ENCODE results near the gene VASN.

VASN gene

DNA sequence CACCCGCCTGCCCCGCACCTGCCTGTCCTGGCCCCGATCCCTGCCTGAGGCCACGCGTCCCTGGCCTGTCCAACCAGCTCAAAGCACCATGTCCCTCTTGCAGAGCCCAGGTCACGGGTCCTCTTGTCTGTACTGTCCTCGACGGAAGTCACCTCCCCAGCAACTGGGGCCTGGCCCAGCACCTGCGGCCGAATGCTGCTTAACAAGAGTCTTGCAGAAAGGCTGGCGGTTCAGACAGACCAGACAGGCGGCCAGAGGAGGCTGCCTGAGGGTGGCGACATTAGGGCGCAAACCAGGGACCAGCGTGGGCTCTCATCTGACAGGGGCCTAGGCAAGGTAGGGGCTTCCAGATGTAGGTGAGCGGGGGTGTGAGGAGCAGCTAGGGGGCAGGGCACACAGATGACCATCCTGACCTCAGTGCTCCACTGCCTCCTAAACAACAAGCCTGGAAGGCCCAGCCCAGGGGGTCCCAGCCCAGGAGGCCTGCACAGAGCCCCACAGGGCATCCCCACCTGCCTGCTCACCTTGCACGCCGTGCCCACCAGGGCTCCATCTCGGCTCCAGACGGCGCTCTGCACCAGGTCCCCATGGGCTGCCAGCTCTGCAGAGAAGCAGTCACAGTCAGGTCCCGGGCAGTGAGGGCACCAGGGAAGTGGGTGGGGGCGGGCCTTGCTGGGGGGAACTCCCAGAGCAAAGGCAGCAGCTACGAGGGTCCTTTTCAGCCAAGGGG lies 33.5 kb downstream of the VASN start:
- Histone ChIP-seq H3K79me2 (ENCODE audit: insufficient read depth, low read length) (no peaks in the 10 kb centered on the region), H3K9me3 (ENCODE audit: low read length) (no peaks in the 10 kb centered on the region), H3K36me3 (ENCODE audit: insufficient read depth, low read length) (peaks cover 74% of the 10 kb centered on the region), H3K9me2 (ENCODE audit: low read depth, low read length) (no peaks in the 10 kb centered on the region), H4K20me1 (ENCODE audit: insufficient read depth, low read length) (no peaks in the 10 kb centered on the region), H3K4me2 (ENCODE audit: low read length) (no peak overlapping the region), H3K4me1 (ENCODE audit: insufficient read depth, low read length, severe bottlenecking) (peaks cover 6% of the 10 kb centered on the region), H3K9ac (ENCODE audit: low read length) (no peak overlapping the region), H3K27ac (ENCODE audit: low read depth, low read length, poor library complexity, severe bottlenecking) (no peak overlapping the region), H3K4me3 (ENCODE audit: low read depth, low read length, poor library complexity, severe bottlenecking) (no peak overlapping the region), H3F3A (ENCODE audit: insufficient read depth, low read length) (no peaks in the 10 kb centered on the region), H3K27me3 (ENCODE audit: insufficient read depth, low read length) (no peaks in the 10 kb centered on the region), H2AFZ (ENCODE audit: low read length) (no peak overlapping the region)
- no peak for TF ChIP-seq EZH2 (IDR thresholded peaks at IDR 0.05; ENCODE audit: borderline replicate concordance, low read length)
- TF ChIP-seq, protein P1, sequence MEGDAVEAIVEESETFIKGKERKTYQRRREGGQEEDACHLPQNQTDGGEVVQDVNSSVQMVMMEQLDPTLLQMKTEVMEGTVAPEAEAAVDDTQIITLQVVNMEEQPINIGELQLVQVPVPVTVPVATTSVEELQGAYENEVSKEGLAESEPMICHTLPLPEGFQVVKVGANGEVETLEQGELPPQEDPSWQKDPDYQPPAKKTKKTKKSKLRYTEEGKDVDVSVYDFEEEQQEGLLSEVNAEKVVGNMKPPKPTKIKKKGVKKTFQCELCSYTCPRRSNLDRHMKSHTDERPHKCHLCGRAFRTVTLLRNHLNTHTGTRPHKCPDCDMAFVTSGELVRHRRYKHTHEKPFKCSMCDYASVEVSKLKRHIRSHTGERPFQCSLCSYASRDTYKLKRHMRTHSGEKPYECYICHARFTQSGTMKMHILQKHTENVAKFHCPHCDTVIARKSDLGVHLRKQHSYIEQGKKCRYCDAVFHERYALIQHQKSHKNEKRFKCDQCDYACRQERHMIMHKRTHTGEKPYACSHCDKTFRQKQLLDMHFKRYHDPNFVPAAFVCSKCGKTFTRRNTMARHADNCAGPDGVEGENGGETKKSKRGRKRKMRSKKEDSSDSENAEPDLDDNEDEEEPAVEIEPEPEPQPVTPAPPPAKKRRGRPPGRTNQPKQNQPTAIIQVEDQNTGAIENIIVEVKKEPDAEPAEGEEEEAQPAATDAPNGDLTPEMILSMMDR (IDR thresholded peaks at IDR 0.05; ENCODE audit: low read length): no peak

GRCh38 chr16:4407543-4408322 lies 36.1 kb downstream of the VASN start:
- TF ChIP-seq, protein P1 (IDR thresholded peaks at IDR 0.05; ENCODE audit: low read length): no peak
- no peak for TF ChIP-seq EZH2 (IDR thresholded peaks at IDR 0.05; ENCODE audit: borderline replicate concordance, low read length)
- no peaks in the 10 kb centered on the region for H3K9me2 ChIP-seq (ENCODE audit: low read depth, low read length)
- H3K36me3 ChIP-seq (ENCODE audit: insufficient read depth, low read length): peaks cover 68% of the 10 kb centered on the region
- no peaks in the 10 kb centered on the region for H3F3A ChIP-seq (ENCODE audit: insufficient read depth, low read length)
- no peak overlapping the region for H3K4me2 ChIP-seq (ENCODE audit: low read length)
- no peaks in the 10 kb centered on the region for H3K27me3 ChIP-seq (ENCODE audit: insufficient read depth, low read length)
- no peaks in the 10 kb centered on the region for H4K20me1 ChIP-seq (ENCODE audit: insufficient read depth, low read length)
- no peaks in the 10 kb centered on the region for H3K9me3 ChIP-seq (ENCODE audit: low read length)
- H3K4me3 ChIP-seq (ENCODE audit: low read depth, low read length, poor library complexity, severe bottlenecking): no peak overlapping the region
- H2AFZ ChIP-seq (ENCODE audit: low read length): no peak overlapping the region
- peaks cover 1% of the 10 kb centered on the region for H3K4me1 ChIP-seq (ENCODE audit: insufficient read depth, low read length, severe bottlenecking)
- no peak overlapping the region for H3K27ac ChIP-seq (ENCODE audit: low read depth, low read length, poor library complexity, severe bottlenecking)
- no peak overlapping the region for H3K9ac ChIP-seq (ENCODE audit: low read length)
- no peaks in the 10 kb centered on the region for H3K79me2 ChIP-seq (ENCODE audit: insufficient read depth, low read length)

DNA sequence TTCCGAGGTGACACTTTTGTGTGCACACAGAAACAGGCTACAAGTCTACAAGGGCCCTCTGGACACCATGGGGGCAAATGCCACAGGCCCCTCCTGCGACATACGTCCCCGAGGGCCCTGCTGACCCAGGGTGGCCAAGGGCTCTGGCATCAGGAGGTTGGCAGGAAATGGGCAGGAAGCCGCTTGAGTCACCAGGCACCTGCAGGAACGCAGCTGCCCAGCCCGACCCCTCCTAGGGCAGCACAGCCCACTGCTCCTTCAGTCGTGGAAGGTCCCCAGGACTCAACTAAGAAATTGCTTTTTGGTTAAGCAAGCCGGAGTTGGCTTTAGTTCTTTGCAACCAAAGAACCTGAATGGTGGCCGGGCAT lies 36.7 kb downstream of the VASN start:
- no peaks in the 10 kb centered on the region for H3K9me3 ChIP-seq (ENCODE audit: low read length)
- no peaks in the 10 kb centered on the region for H3K27me3 ChIP-seq (ENCODE audit: insufficient read depth, low read length)
- H3K27ac ChIP-seq (ENCODE audit: low read depth, low read length, poor library complexity, severe bottlenecking): no peak overlapping the region
- no peaks in the 10 kb centered on the region for H4K20me1 ChIP-seq (ENCODE audit: insufficient read depth, low read length)
- H3K4me1 ChIP-seq (ENCODE audit: insufficient read depth, low read length, severe bottlenecking): no peaks in the 10 kb centered on the region
- H3K9me2 ChIP-seq (ENCODE audit: low read depth, low read length): no peaks in the 10 kb centered on the region
- no peaks in the 10 kb centered on the region for H3K79me2 ChIP-seq (ENCODE audit: insufficient read depth, low read length)
- H3K4me2 ChIP-seq (ENCODE audit: low read length): no peak overlapping the region
- H3K9ac ChIP-seq (ENCODE audit: low read length): no peak overlapping the region
- H3K36me3 ChIP-seq (ENCODE audit: insufficient read depth, low read length): peaks cover 74% of the 10 kb centered on the region
- H2AFZ ChIP-seq (ENCODE audit: low read length): no peak overlapping the region
- no peak for TF ChIP-seq EZH2 (IDR thresholded peaks at IDR 0.05; ENCODE audit: borderline replicate concordance, low read length)
- TF ChIP-seq, protein P1 (IDR thresholded peaks at IDR 0.05; ENCODE audit: low read length): no peak
- H3F3A ChIP-seq (ENCODE audit: insufficient read depth, low read length): no peaks in the 10 kb centered on the region
- no peak overlapping the region for H3K4me3 ChIP-seq (ENCODE audit: low read depth, low read length, poor library complexity, severe bottlenecking)
